Pancreas (tissue), 10 donors: ENCODE results near the gene PDCD10. TPM values are rescaled to one million over a fixed set of nuclear protein-coding genes. Genes with fewer than 3 reads are reported as not detected.

Source experiments
- ATAC-seq, 4 donors: fragments of 200-7000 bp; cut with Tn5 transposase; one replicate each; pipeline versions ENCODE4 v1.8.0 to v1.9.1; 2020; ENCODE audit warnings: mild to moderate bottlenecking in 4 of 4, moderate library complexity in 4 of 4
- DNase-seq, 6 donors: peaks; one replicate each; pipeline ENCODE4 v3.0.0-alpha.2; 2020
- FAIRE-seq: peaks from 2 replicates; lab custom pipeline; 2012; peaks lifted over from hg19 to GRCh38; lab: Jason Lieb, UNC
- H3K27ac ChIP-seq, 4 donors: fragments of 200-600 bp; sonication (generic); 1 replicate in 3 of 4; 2 replicates in 1 of 4; pipeline versions ENCODE4 v1.5.0 to v1.8.0; 2020
- H3K27me3 ChIP-seq, 4 donors: fragments of 200-600 bp; one replicate each; pipeline ENCODE4 v1.8.0; 2021
- H3K36me3 ChIP-seq, 3 donors: fragments of 200-600 bp; sonication (generic) in 1 of 3; one replicate each; pipeline versions ENCODE4 v1.5.0 to v1.8.0; 2020 to 2021
- H3K4me1 ChIP-seq, 3 donors: fragments of 200-600 bp; one replicate each; pipeline ENCODE4 v1.8.0; 2021
- H3K4me3 ChIP-seq, 4 donors: fragments of 200-600 bp; sonication (generic) in 2 of 4; one replicate each; pipeline versions ENCODE4 v1.5.0 to v1.8.0; 2020 to 2021
- H3K9me3 ChIP-seq, 4 donors: fragments of 200-600 bp; one replicate each; pipeline ENCODE4 v1.8.0; 2021
- WGBS, 2 donors: extraction: QIAGEN DNeasy Blood & Tissue Kit; methylation state at CpG; one replicate each; pipeline ENCODE4 v1.1.7; 2013; 5-methylcytosine and 5-hydroxymethylcytosine counted together
- intact Hi-C, 3 donors: fragments of 100-400 bp; cut with DNase I; formaldehyde crosslinking; loops; one replicate each; pipeline versions ENCODE4 v1.11.1 to v1.14.2; 2022
- polyA plus RNA-seq, 2 donors: library from polyadenylated mRNA; stranded (reverse); fragments of 200-250 nt; gene quantifications; one replicate each; pipeline ENCODE4 v1.2.3, GENCODE V29; 2013
- total RNA-seq, 6 donors: library from RNA; stranded (reverse); fragmentation: NEBNext Ultra II Directional in 4 of 6; extraction: Animal tissue kit (Norgen Biotek cat#: 25700) in 4 of 6; gene quantifications; one replicate each; pipeline versions ENCODE4 v1.2.1 to v1.2.4, GENCODE V29; 2021 to 2023
- TF ChIP-seq, protein P1 (sequence below), 4 donors: fragments of 200-600 bp; sonication (generic) in 3 of 4; IDR thresholded peaks; one replicate each; pipeline versions ENCODE4 v1.5.0 to v1.8.0; 2021; ENCODE audit warnings: antibody characterized with exemption in 4 of 4
- donor health status: healthy with polysubstance abuse.
- donor health status: DM: no; HTN: no; CAD: no; lungs with moderate emphysema.
- donor health status: DM: no; HTN: no; CAD: no.
- donor health status: control.
- donor health status: control.
- donor health status: Bipolar disorder and iron deficiency.
- donor health status: DM: yes; HTN: yes; CAD: no.
- donor health status: DM: no; HTN: no; CAD: no.
- donor health status: DM: no; HTN: no; CAD: no.
- donor health status: DM: yes; HTN: yes; CAD: no.

PDCD10 gene
- total and polyA plus RNA-seq, 8 donors = 10.8 to 24.5 (median 15.6) TPM

DNA sequence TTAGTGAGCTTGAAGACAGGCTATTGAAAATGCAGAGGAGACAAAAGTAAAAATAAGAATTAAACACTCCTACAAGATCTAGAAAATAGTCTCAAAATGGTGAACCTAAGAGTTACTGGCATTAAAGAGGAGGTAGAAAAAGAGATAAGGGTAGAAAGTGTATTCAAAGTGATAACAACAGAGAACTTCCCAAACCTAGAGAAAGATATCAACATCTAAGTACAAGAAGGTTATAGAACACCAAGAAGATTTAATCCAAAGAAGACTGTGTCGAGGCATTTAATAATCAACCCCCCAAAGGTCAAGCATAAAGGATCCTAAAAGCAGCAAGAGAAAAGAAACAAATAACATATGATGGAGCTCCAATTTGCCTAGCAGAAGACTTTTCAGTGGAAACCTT lies 23.3 kb downstream of the PDCD10 start:
- Histone ChIP-seq H3K27me3 (no peaks in the 10 kb centered on the region), H3K4me3 (no peak overlapping the region), H3K9me3 (no peaks in the 10 kb centered on the region), H3K36me3 (peaks cover 0 to 4% (median 0%) of the 10 kb centered on the region in 3 donors), H3K4me1 (peaks cover 0 to under 1% (median 0%) of the 10 kb centered on the region in 3 donors), H3K27ac (no peak overlapping the region)
- no peak for DNase-seq
- 98 to 100% methylated on average over 1 of the region's 1 CpG for WGBS, 2 donors
- intact Hi-C loops = no loop called here
- no peak for FAIRE-seq
- TF ChIP-seq, protein P1, sequence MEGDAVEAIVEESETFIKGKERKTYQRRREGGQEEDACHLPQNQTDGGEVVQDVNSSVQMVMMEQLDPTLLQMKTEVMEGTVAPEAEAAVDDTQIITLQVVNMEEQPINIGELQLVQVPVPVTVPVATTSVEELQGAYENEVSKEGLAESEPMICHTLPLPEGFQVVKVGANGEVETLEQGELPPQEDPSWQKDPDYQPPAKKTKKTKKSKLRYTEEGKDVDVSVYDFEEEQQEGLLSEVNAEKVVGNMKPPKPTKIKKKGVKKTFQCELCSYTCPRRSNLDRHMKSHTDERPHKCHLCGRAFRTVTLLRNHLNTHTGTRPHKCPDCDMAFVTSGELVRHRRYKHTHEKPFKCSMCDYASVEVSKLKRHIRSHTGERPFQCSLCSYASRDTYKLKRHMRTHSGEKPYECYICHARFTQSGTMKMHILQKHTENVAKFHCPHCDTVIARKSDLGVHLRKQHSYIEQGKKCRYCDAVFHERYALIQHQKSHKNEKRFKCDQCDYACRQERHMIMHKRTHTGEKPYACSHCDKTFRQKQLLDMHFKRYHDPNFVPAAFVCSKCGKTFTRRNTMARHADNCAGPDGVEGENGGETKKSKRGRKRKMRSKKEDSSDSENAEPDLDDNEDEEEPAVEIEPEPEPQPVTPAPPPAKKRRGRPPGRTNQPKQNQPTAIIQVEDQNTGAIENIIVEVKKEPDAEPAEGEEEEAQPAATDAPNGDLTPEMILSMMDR (IDR thresholded peaks at IDR 0.05) = no peak
- ATAC-seq = no peak

DNA sequence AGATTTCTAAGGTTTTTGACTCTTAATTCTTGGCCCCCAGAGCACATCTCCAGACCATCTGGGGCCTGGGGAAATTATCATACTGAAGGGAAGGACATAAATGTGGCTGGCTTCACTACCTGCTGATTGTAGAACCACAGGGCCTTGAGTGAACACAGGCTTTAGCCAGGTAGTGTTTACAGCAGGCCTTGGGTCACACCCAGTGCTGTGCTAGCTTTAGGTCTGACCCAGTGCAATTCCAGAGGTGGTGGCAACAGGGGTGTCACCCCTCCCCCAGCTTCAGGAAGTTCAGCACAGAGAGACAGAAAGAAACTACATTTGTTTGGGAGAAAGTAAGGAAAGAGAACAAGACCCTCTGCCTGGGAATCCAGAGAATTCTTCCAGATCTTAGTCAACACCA lies 24.1 kb downstream of the PDCD10 start:
- DNase-seq = no peak
- ATAC-seq = no peak
- peaks cover 0 to under 1% (median 0%) of the 10 kb centered on the region in 3 donors for H3K4me1 ChIP-seq
- intact Hi-C loops = no loop called here
- H3K27ac ChIP-seq = no peak overlapping the region
- no peak for FAIRE-seq
- H3K36me3 ChIP-seq = peaks cover 0 to 4% (median 0%) of the 10 kb centered on the region in 3 donors
- TF ChIP-seq, protein P1 (IDR thresholded peaks at IDR 0.05) = no peak
- H3K27me3 ChIP-seq = no peaks in the 10 kb centered on the region
- H3K4me3 ChIP-seq = no peak overlapping the region
- no peaks in the 10 kb centered on the region for H3K9me3 ChIP-seq

DNA sequence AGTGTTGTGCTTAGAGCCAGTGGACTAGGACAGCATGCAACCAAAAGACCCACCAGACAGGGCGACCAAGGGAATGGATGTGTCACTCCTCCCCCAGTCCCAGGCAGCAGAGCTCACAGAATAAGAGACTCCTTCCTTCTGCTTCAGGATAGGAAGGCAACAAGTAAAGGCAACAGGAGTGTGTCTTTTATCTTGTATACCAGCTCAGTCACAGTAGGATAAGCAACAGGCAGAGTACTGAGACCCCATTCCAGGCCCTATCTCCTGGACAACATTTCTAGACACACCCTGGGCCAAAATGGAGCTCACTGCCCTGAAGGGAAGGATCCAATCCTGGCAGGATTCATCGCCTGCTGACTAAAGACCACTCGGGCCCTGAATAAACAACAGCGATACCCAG lies 25.0 kb downstream of the PDCD10 start:
- 75 to 100% methylated on average over 4 of the region's 4 CpGs for WGBS, 2 donors

DNA sequence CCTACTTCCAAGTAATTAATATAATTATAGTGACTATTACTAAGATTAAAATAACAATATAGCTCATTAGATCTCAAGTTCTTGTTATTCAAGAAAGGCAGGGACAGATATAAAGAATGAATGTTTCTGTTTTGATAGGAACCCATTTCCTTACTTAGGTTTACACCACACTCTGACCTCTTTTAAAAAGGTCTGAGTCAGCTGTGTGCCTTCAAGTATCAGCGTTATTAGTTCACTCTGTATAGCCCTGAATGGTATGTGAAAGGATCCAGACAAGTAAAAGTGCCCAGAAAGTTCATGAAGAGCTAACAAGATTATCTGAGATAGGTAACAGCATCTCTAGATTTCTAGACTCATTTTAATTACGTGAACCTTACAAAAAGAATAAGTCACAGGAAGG lies 28.9 kb downstream of the PDCD10 start:
- Histone ChIP-seq H3K36me3 (peaks cover 0 to 8% (median 0%) of the 10 kb centered on the region in 3 donors), H3K4me1 (peaks cover 0 to 4% (median 0%) of the 10 kb centered on the region in 3 donors), H3K9me3 (no peaks in the 10 kb centered on the region), H3K27ac (no peak overlapping the region), H3K27me3 (no peaks in the 10 kb centered on the region), H3K4me3 (no peak overlapping the region)
- DNase-seq (no peak), ATAC-seq (no peak), FAIRE-seq (no peak)
- TF ChIP-seq, protein P1 (IDR thresholded peaks at IDR 0.05) = no peak
- WGBS, 2 donors = 82 to 90% methylated on average over 2 of the region's 2 CpGs
- intact Hi-C loops = no loop called here

More for the DNA sequence above, 25.0 kb downstream of the PDCD10 start:
- TF ChIP-seq, protein P1 (IDR thresholded peaks at IDR 0.05) = no peak
- FAIRE-seq (no peak), ATAC-seq (no peak), DNase-seq (no peak)
- Histone ChIP-seq H3K9me3 (no peaks in the 10 kb centered on the region), H3K27ac (no peak overlapping the region), H3K27me3 (no peaks in the 10 kb centered on the region), H3K4me1 (peaks cover 0 to 4% (median 0%) of the 10 kb centered on the region in 3 donors), H3K4me3 (no peak overlapping the region), H3K36me3 (peaks cover 0 to 4% (median 0%) of the 10 kb centered on the region in 3 donors)
- intact Hi-C loops = no loop called here

DNA sequence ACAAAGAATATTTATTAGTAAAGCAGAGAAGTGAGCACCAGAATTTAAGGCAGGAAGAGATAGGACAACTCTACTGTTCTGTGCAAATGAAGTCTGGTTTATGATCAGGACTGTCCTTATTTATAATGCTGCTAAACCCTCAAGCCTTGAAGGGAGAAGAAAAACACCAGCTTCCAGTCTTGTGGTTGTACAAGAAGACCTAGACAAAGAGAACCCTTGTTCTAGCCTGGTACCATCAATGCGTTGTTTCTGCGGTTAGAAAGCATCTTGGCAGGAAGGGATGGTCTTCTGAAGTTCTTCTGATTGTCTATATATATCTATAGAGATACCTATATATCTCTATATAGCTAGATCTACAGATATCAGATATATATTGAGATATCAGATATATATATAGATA lies 33.8 kb downstream of the PDCD10 start:
- no peak for FAIRE-seq
- DNase-seq = no peak
- Histone ChIP-seq H3K27me3 (no peaks in the 10 kb centered on the region), H3K9me3 (no peaks in the 10 kb centered on the region), H3K27ac (no peak overlapping the region), H3K36me3 (peaks cover 0 to 4% (median 0%) of the 10 kb centered on the region in 3 donors), H3K4me3 (no peak overlapping the region), H3K4me1 (peaks cover 5 to 9% (median 6%) of the 10 kb centered on the region in 3 donors)
- TF ChIP-seq, protein P1 (IDR thresholded peaks at IDR 0.05) = no peak
- WGBS, 2 donors = 100% methylated on average over 2 of the region's 2 CpGs
- intact Hi-C loops = no loop called here
- no peak for ATAC-seq
